ENCODE measurements around the gene PHF21B. TPM values are rescaled to one million over a fixed set of nuclear protein-coding genes. Genes with fewer than 3 reads are reported as not detected.
A peak's percentile ranks its signal among the peaks of the same experiment; 100 is the strongest.

PHF21B gene
- total RNA-seq, 3 donors from 2014 or later: 0.26 TPM; not detected in 2

GRCh38 chr22:45034156-45034555, 24.4 kb upstream of the PHF21B start:
- no peak overlapping the region for H3K4me3 Mint-ChIP-seq
- no peak for ATAC-seq
- no peak for DNase-seq
- peaks cover 14% of the 10 kb centered on the region for H3K27me3 Mint-ChIP-seq (ENCODE audit: low read depth)
- H3K4me1 Mint-ChIP-seq (ENCODE audit: low read depth): no peaks in the 10 kb centered on the region
- H3K36me3 Mint-ChIP-seq (ENCODE audit: insufficient read depth): no peaks in the 10 kb centered on the region
- H3K9me3 Mint-ChIP-seq: no peaks in the 10 kb centered on the region

DNA sequence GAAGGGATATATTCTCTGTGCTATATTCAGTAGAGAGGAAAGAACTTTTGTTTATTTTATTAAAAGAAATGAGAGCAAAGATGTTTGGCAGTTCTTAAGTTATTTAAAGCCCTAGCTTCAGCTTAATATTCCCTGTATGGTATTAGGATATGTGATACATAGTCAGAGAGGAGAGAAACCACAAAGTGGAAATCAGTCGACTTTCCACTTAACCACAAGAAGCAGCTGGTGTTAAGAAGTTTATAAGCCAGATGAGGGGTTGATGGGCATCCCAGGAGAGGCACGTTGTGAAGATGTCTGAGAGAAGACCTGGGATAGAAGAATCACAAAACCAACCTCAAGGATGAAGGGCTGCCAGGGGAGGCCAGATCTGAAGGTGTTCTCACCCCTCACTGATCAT, 23.3 kb upstream of the PHF21B start:
- Mint-ChIP-seq H3K9me3 (no peaks in the 10 kb centered on the region), H3K27me3 (ENCODE audit: low read depth) (peaks cover 14% of the 10 kb centered on the region), H3K4me1 (ENCODE audit: low read depth) (no peaks in the 10 kb centered on the region), H3K36me3 (ENCODE audit: insufficient read depth) (no peaks in the 10 kb centered on the region), H3K4me3 (no peak overlapping the region)
- DNase-seq: no peak
- ATAC-seq: no peak

GRCh38 chr22:45031629-45032403, 22.0 kb upstream of the PHF21B start:
- ATAC-seq (no peak), DNase-seq (no peak)
- H3K4me1 Mint-ChIP-seq (ENCODE audit: low read depth): no peaks in the 10 kb centered on the region
- H3K36me3 Mint-ChIP-seq (ENCODE audit: insufficient read depth): no peaks in the 10 kb centered on the region
- H3K27me3 Mint-ChIP-seq (ENCODE audit: low read depth): peaks cover 10% of the 10 kb centered on the region
- H3K9me3 Mint-ChIP-seq: no peaks in the 10 kb centered on the region
- no peak overlapping the region for H3K4me3 Mint-ChIP-seq

DNA sequence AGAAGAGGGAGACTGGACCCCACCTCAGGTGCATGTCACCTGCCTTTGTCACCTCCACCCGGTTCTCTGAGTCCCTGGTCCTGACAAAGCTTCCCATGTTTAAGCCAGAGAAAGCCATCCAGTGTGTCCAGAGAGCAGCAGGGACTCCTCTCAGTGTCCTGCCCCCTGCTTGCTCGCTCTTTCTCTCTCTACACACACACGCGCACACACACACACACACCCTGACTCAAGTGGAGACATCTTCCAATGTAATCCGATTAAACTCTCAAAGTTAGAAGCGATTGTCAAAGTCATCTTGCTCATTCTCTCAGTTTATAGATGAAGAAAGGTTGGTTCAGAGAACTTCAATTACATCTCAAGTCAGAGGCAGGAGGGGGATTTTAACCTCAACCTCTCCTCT, 19.7 kb upstream of the PHF21B start:
- Mint-ChIP-seq H3K9me3 (no peaks in the 10 kb centered on the region), H3K4me1 (ENCODE audit: low read depth) (no peaks in the 10 kb centered on the region), H3K36me3 (ENCODE audit: insufficient read depth) (no peaks in the 10 kb centered on the region), H3K27me3 (ENCODE audit: low read depth) (peaks cover 14% of the 10 kb centered on the region), H3K4me3 (no peak overlapping the region)
- no peak for DNase-seq
- no peak for ATAC-seq

DNA sequence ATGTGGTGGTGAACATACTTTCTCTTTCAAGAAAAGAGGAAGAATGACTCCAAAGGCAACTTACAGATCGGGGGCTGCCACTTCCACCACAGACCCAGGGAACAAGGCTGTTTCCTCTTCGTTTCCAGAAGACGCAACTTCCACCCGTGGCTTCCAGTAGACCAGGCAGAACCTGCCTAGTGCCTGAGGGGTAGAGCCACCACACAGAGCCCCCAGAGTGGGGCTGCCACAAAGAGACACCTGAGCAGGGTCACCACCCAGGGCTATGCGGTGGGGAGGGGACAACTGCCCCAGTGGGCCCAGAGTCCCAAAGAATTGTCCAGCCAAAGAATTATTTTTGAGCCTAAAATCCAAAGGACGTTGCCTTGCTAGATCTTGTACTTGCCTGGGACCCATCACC, 16.7 kb upstream of the PHF21B start:
- no peak overlapping the region for H3K4me3 Mint-ChIP-seq
- H3K36me3 Mint-ChIP-seq (ENCODE audit: insufficient read depth): no peaks in the 10 kb centered on the region

GRCh38 chr22:45023431-45023830, 13.6 kb upstream of the PHF21B start:
- ATAC-seq: no peak
- Mint-ChIP-seq H3K9me3 (no peaks in the 10 kb centered on the region), H3K4me3 (no peak overlapping the region), H3K36me3 (ENCODE audit: insufficient read depth) (no peaks in the 10 kb centered on the region), H3K27me3 (ENCODE audit: low read depth) (peaks cover 45% of the 10 kb centered on the region), H3K4me1 (ENCODE audit: low read depth) (no peaks in the 10 kb centered on the region)
- no peak for DNase-seq

More for the DNA sequence above, 16.7 kb upstream of the PHF21B start:
- ATAC-seq (no peak), DNase-seq (no peak)
- Mint-ChIP-seq H3K9me3 (no peaks in the 10 kb centered on the region), H3K4me1 (ENCODE audit: low read depth) (no peaks in the 10 kb centered on the region), H3K27me3 (ENCODE audit: low read depth) (peaks cover 31% of the 10 kb centered on the region)

DNA sequence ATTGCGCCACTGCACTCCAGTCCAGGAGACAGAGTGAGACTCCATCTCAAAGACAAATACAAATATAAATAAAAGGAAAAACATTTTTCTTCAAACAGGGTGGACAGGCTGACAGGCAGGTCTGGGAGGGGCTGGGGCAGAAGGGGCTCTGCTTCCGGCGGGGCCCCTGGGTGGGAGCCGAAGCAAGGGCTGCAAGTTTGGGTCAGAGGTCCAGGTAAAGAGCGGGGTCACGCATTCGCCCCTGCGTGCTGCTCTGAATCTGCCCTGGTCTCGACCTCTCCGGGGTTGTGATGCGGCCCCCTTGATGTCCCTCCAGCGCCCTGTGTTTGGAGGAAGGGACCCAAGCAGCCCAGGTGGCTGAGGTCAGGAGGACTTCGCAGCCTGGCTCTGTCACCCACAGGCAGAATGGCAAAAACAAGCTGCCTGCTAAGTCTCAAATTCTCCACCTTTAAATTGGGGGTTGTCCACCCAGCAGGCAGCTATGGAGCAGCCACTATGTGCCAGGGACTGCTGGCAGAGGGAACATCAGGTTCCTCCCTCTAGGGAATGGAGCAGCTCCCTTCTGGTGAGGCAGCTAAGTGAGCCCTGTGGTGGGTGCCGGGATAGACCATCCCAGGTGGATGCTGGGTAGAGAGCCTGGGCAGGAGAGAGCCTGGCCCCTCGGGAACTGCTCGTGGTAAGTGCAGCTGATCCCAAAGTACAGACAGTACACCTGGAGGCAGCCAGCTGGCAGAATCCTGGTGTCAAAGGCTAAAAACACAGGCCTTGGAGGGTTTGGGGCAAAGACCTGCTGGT, 10.3 kb upstream of the PHF21B start:
- DNase-seq (no peak), ATAC-seq (no peak)
- no peaks in the 10 kb centered on the region for H3K4me1 Mint-ChIP-seq (ENCODE audit: low read depth)
- H3K27me3 Mint-ChIP-seq (ENCODE audit: low read depth): peaks cover 48% of the 10 kb centered on the region
- no peak overlapping the region for H3K4me3 Mint-ChIP-seq
- H3K9me3 Mint-ChIP-seq: no peaks in the 10 kb centered on the region
- no peaks in the 10 kb centered on the region for H3K36me3 Mint-ChIP-seq (ENCODE audit: insufficient read depth)

GRCh38 chr22:45014654-45015053, 4.8 kb upstream of the PHF21B start:
- H3K4me1 Mint-ChIP-seq (ENCODE audit: low read depth): peaks cover 8% of the 10 kb centered on the region
- H3K36me3 Mint-ChIP-seq (ENCODE audit: insufficient read depth): no peaks in the 10 kb centered on the region
- no peaks in the 10 kb centered on the region for H3K9me3 Mint-ChIP-seq
- H3K27me3 Mint-ChIP-seq (ENCODE audit: low read depth): peaks cover 57% of the 10 kb centered on the region
- H3K4me3 Mint-ChIP-seq: no peak overlapping the region
- ATAC-seq: no peak
- DNase-seq: no peak

DNA sequence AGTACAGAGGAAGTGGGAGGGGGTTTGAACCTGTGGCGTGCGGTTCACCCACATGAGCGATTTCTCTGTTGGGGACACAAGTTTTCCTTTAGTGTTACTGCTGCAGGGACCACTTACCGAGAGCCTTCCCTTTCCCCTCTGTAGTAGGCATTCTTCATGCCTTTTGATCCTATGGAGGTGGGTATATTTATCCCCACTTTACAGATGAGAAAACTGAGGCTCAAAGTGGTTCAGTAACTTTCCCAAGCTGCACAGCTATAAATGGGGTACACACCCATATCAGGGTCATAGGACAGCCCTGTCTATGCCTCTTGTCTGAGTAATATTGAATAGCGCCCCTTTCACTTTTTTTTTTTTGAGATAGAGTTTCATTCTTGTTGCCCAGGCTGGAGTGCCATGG, 3.3 kb upstream of the PHF21B start:
- Mint-ChIP-seq H3K27me3 (ENCODE audit: low read depth) (peaks cover 50% of the 10 kb centered on the region), H3K36me3 (ENCODE audit: insufficient read depth) (no peaks in the 10 kb centered on the region), H3K4me3 (no peak overlapping the region), H3K4me1 (ENCODE audit: low read depth) (peaks cover 8% of the 10 kb centered on the region), H3K9me3 (no peaks in the 10 kb centered on the region)
- no peak for DNase-seq
- ATAC-seq: no peak

DNA sequence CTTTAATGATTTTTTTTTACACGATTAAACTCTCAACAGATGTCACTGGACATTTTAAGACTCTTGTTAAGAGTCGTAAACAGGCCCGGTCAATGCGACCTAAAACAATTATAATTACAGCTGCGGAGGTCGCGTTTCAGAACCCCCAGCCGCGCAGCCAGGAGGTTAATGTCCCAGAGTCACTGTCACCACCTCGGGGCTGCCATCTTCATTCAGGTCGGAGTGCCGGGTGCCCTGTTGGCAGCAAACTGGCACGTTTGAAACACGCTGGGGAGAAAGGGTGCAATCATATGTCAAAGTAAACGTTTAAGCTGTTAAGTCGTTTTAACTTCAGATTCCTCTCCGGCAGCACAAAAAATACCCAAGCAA, 711 bp upstream of the PHF21B start:
- ATAC-seq (no peak), DNase-seq (no peak)
- Mint-ChIP-seq H3K27me3 (ENCODE audit: low read depth) (peaks cover 59% of the 10 kb centered on the region), H3K36me3 (ENCODE audit: insufficient read depth) (no peaks in the 10 kb centered on the region), H3K4me1 (ENCODE audit: low read depth) (peaks cover 14% of the 10 kb centered on the region), H3K9me3 (no peaks in the 10 kb centered on the region), H3K4me3 (peak overlapping the region; percentile 77)

DNA sequence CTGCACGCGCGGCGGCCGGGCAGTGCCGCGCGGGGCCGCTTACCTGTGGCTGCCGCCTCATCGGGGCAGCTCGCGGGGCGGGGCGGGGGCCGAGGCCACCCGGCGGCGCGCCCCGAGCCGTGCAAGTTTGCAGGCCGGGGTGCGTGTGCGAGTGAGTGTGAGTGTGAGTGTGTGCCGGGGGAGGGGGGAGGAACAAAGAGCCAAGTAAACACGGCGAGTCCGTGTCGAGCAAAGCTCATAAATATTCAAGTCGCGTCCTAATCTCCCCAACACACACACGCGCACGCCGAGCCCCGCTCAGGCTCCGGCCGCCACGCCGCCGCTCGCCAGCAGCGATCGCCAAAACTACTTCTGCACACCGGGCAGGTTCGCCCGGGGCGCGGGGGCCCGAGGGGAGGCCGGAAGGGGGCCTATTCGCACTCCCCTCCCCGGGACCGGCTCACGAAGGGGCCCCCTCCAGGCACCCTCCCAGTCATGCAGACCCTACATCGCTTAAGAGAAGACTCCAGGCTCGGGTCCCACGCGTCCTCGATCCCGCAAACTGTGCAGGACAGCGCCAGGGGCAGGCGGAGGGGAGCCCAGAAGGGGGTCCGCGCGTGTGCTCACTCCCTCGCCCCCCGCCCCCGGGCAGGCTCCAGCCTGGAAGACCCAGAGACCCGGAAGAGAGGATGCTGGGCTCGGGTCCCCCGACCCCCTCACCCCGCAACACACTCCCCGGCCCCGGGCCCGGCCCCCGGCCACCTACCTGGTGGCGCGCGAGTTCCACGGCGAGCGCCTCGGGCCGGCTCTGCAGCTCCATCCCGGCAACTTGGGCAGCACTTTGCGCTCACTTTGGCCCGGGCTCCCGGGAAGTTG, 827 bp downstream of the PHF21B start:
- Mint-ChIP-seq H3K36me3 (ENCODE audit: insufficient read depth) (no peaks in the 10 kb centered on the region), H3K4me1 (ENCODE audit: low read depth) (peaks cover 14% of the 10 kb centered on the region), H3K9me3 (no peaks in the 10 kb centered on the region), H3K27me3 (ENCODE audit: low read depth) (peaks cover 67% of the 10 kb centered on the region), H3K4me3 (peak overlapping the region; percentile 26)
- ATAC-seq (peak; percentile 13 to 21), DNase-seq (no peak)

DNA sequence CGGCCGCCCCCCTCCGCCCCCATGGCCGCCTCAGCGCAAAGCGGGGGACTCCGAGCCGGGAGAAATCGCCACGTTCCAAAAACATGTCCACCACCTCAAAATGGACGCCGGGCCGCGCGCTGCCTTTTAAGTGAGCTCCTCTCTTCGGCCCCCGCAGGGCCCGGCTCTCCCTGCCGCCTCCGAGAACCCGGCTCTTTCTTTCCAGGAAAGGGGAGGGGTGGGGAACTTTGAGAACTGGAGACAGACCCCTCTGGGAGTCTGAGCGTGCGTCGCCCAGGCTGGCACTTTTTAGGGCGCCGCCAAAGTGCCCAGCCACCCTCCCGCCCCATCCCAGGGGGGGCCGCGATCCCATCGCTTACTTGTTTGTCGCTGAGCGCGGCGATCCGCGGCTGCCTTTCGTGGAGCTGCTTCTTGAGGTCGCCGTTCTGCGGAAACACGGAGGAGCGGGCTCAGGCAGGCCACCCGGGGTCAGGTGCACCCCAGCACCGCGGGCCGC, 1.6 kb downstream of the PHF21B start:
- DNase-seq (no peak), ATAC-seq (no peak)
- Mint-ChIP-seq H3K9me3 (no peaks in the 10 kb centered on the region), H3K4me3 (no peak overlapping the region), H3K4me1 (ENCODE audit: low read depth) (peaks cover 14% of the 10 kb centered on the region), H3K27me3 (ENCODE audit: low read depth) (peaks cover 70% of the 10 kb centered on the region), H3K36me3 (ENCODE audit: insufficient read depth) (no peaks in the 10 kb centered on the region)

DNA sequence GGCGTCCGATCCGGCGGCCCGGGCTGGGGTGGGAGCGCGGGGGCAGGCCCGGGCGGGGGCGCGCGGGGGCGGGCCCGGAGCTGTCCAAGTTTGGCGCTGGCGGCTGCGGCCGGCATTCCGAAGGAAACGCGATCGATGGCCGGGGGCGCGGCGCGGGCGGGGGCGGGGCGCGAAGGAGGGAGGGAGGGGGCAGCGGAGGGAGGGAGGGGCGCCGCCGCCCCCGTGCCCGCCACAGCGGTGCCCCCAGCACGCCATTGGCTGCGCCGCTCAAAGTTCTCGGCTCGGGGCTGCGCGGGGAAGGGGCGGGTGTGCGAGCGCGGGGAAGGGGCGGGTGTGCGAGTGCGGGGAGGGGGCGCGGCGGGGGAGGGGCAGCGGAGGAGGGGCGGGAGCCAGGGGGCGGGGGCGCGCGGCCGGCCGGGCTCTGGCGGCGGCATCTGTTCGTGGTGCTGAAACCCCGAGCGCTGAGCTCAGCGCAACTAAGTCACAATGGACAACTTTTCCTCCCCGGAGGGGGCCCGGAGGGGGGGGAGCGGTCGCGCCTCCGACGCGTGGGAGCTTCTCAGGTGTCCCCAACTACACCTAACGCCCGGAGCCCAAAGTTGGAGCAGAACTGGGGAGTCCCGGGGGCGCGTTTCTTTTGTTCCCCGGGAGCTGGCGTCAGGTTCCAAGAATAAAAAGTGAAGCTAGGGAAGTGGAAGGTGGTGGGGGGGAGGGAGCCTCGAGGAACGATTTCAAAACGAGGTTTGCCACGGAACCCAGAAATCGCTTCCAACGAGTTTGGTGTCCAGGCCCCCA, 2.2 kb downstream of the PHF21B start:
- peak in 1 of 2 donors; percentile 16 for ATAC-seq
- Mint-ChIP-seq H3K4me3 (no peak overlapping the region), H3K9me3 (no peaks in the 10 kb centered on the region), H3K4me1 (ENCODE audit: low read depth) (peaks cover 14% of the 10 kb centered on the region), H3K27me3 (ENCODE audit: low read depth) (peaks cover 70% of the 10 kb centered on the region), H3K36me3 (ENCODE audit: insufficient read depth) (no peaks in the 10 kb centered on the region)
- no peak for DNase-seq

All from activated T-cell treated with anti-CD3 and anti-CD28 coated beads, Interleukin-2, amount 50 U/mL, for 4 hours (primary cell).